Right lobe of liver (tissue), 6 donors: ENCODE measurements around the gene PPARG. TPM values are rescaled to one million over a fixed set of nuclear protein-coding genes. Genes with fewer than 3 reads are reported as not detected.

Experiments used
- ATAC-seq, 4 donors: fragments of 200-7000 bp; cut with Tn5 transposase; one replicate each; pipeline ENCODE4 v1.9.1; 2020; ENCODE audit warnings: mild to moderate bottlenecking in 4 of 4, moderate library complexity in 4 of 4
- DNase-seq, 3 donors: peaks; one replicate each; pipeline ENCODE4 v3.0.0-alpha.2; 2020
- H3K27ac ChIP-seq, 3 donors: fragments of 200-600 bp; one replicate each; pipeline ENCODE4 v1.8.0; 2022
- H3K27me3 ChIP-seq, 2 donors: fragments of 200-600 bp; one replicate each; pipeline ENCODE4 v1.8.0; 2022
- H3K36me3 ChIP-seq, 4 donors: fragments of 200-600 bp; sonication (generic) in 1 of 4; one replicate each; pipeline versions ENCODE4 v1.5.1 to v1.8.0; 2017 to 2022; ENCODE audit warnings: control low read depth in 1 of 4
- H3K4me1 ChIP-seq, 4 donors: fragments of 200-600 bp; sonication (generic) in 1 of 4; one replicate each; pipeline versions ENCODE4 v1.5.1 to v1.8.0; 2017 to 2022; ENCODE audit warnings: control low read depth in 1 of 4
- H3K4me3 ChIP-seq, 3 donors: fragments of 200-600 bp; one replicate each; pipeline ENCODE4 v1.8.0; 2022
- H3K9me3 ChIP-seq, 4 donors: fragments of 200-600 bp; sonication (generic) in 1 of 4; one replicate each; pipeline versions ENCODE4 v1.5.1 to v1.8.0; 2017 to 2022; ENCODE audit warnings: control low read depth in 1 of 4
- POLR2A ChIP-seq: fragments of 450-650 bp; IDR thresholded peaks from one replicate; pipeline ENCODE4 v1.6.1; 2017; ENCODE audit warnings: antibody characterized with exemption, mild to moderate bottlenecking
- WGBS: methylation state at CpG from one replicate; pipeline ENCODE4 v1.1.6; 2018; ENCODE audit warnings: low coverage, low lambda C conversion rate; ENCODE audit not compliant: insufficient coverage; ENCODE audit errors: missing lambda C conversion rate; 5-methylcytosine and 5-hydroxymethylcytosine counted together
- intact Hi-C, 2 donors: fragments of 100-400 bp; cut with DNase I; formaldehyde crosslinking; loops; one replicate each; pipeline versions ENCODE4 v1.11.2 to v1.14.1; 2022
- total RNA-seq, 6 experiments: library from RNA; depleted of rRNA in 2 of 6; stranded (reverse); fragments of >200 nt in 2 of 6; fragmentation: NEBNext Ultra II Directional in 3 of 6; extraction: Animal tissue kit (Norgen Biotek cat#: 25700) in 3 of 6; gene quantifications; one replicate each; pipeline versions ENCODE4 v1.1.0 to v1.2.4, GENCODE V29; 2016 to 2023
- TF ChIP-seq, protein P1 (sequence below), 4 donors: fragments of 200-600 bp in 3 of 4; fragments of 450-650 bp in 1 of 4; IDR thresholded peaks; one replicate each; pipeline versions ENCODE4 v1.5.1 to v1.8.0; 2016 to 2022; ENCODE audit warnings: antibody characterized with exemption in 4 of 4, mild to moderate bottlenecking in 2 of 4
- donor health status: DM: no; HTN: yes; CAD: no.
- donor health status: DM: no; HTN: no; CAD: no.
- donor health status: DM: no; HTN: no; CAD: no.
- donor health status: DM: no; HTN: yes; CAD: no.
- donor health status: DM: no; HTN: yes; CAD: no.

The PPARG gene
- total RNA-seq, 6 experiments from 2014 or later = 4.9 to 15.8 (median 10.8) TPM

DNA sequence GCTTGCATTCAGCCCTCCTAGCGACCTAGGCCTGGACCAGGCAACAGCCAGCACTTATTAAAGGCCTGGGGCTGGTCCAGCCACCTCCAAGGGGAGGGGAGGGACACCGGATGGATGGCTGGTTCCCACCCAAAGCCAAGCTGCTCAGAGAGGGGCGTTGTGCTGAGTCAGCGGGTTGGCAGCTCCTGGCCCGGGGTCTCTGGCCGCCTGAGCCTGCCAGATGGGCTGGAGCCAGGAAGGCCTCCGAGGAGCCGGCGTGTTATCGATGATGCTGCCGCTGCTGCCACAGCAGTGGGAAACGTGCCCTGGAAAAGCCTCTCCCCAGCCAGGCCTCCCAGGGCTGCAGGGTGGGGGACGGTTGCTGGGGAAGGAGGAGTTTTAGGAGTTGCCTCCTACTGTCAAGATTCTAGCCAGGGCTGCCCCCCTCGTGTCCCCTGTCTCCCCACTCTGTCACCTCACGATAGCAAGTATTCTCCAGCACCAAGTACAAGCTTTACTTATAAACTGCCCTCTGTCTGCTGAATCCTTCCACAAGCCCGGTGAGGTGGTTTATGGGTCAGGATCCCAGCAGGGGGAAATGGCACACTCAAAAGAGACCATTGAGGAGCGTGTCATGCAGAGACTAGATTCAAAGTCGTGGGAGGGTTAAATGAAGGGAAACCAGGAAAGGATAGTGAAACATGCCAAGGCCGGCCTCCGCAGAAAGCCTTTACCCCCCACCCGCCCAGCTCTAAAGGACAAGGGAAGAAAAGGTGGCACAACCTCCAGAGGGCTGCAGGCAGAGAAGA is 152.3 kb downstream of the PPARG start:
- intact Hi-C loops = no loop called here
- no peaks in the 10 kb centered on the region for H3K9me3 ChIP-seq
- DNase-seq (peak in 2 of 3 donors; percentile 26 to 49), ATAC-seq (peak; percentile 34 to 54 (median 42))
- whole genome bisulfite sequencing = 73% methylated on average over 3 of the region's 21 CpGs
- no peaks in the 10 kb centered on the region for H3K4me1 ChIP-seq
- TF ChIP-seq, protein P1, sequence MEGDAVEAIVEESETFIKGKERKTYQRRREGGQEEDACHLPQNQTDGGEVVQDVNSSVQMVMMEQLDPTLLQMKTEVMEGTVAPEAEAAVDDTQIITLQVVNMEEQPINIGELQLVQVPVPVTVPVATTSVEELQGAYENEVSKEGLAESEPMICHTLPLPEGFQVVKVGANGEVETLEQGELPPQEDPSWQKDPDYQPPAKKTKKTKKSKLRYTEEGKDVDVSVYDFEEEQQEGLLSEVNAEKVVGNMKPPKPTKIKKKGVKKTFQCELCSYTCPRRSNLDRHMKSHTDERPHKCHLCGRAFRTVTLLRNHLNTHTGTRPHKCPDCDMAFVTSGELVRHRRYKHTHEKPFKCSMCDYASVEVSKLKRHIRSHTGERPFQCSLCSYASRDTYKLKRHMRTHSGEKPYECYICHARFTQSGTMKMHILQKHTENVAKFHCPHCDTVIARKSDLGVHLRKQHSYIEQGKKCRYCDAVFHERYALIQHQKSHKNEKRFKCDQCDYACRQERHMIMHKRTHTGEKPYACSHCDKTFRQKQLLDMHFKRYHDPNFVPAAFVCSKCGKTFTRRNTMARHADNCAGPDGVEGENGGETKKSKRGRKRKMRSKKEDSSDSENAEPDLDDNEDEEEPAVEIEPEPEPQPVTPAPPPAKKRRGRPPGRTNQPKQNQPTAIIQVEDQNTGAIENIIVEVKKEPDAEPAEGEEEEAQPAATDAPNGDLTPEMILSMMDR (IDR thresholded peaks at IDR 0.05) = no peak
- no peak for TF ChIP-seq POLR2A
- H3K36me3 ChIP-seq = no peaks in the 10 kb centered on the region
- no peak overlapping the region for H3K4me3 ChIP-seq
- no peaks in the 10 kb centered on the region for H3K27me3 ChIP-seq
- no peak overlapping the region for H3K27ac ChIP-seq

GRCh38 chr3:12442654-12443501 is 154.0 kb downstream of the PPARG start:
- 71% methylated on average over 17 of the region's 20 CpGs for WGBS
- no peaks in the 10 kb centered on the region for H3K36me3 ChIP-seq
- intact Hi-C loops = no loop called here

DNA sequence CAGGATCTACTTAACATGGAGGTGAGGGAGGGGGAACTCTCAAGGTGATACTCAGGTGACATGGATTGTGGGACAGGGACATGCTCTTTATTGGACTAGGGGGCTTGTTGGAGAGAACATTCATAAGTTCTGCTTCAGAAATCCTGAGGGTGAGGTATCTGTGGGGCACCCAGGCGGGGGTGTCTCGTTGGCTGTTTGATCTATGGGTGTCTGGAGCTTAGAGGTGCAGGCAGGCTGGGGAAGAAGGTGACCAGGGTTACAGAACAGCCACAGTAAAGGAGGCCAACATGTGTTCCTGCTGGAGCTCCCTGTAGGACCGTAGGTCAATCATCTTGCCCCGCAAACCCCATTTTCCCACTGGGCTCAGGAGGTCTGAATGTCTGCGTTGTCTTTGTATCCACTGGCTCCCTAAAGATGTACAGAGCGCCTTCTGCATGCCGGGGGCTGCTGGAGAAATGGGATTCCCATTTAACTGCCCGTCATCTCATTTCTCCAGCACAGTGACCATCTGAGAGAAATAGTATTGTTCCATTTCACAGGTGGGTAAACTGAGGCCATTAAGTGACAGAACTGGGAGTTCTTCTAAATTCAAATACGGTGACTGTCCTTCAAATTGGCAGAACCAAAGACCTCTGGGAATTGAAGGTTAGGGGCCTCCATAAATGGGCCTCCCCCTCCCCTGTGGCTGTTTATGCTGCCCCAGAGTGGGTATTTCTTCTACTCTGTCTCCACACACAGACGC is 155.1 kb downstream of the PPARG start:
- Histone ChIP-seq H3K4me3 (no peak overlapping the region), H3K36me3 (no peaks in the 10 kb centered on the region), H3K27ac (no peak overlapping the region), H3K4me1 (no peaks in the 10 kb centered on the region), H3K9me3 (no peaks in the 10 kb centered on the region), H3K27me3 (no peaks in the 10 kb centered on the region)
- intact Hi-C loops = no loop called here
- no peak for TF ChIP-seq POLR2A
- TF ChIP-seq, protein P1 (IDR thresholded peaks at IDR 0.05) = no peak
- ATAC-seq (no peak), DNase-seq (no peak)
- WGBS = 97% methylated on average over 6 of the region's 10 CpGs

More at GRCh38 chr3:12442654-12443501, 154.0 kb downstream of the PPARG start:
- TF ChIP-seq, protein P1 (IDR thresholded peaks at IDR 0.05) = no peak
- TF ChIP-seq POLR2A = no peak
- Histone ChIP-seq H3K4me3 (no peak overlapping the region), H3K4me1 (no peaks in the 10 kb centered on the region), H3K27me3 (no peaks in the 10 kb centered on the region), H3K27ac (no peak overlapping the region), H3K9me3 (no peaks in the 10 kb centered on the region)
- ATAC-seq = no peak
- no peak for DNase-seq

DNA sequence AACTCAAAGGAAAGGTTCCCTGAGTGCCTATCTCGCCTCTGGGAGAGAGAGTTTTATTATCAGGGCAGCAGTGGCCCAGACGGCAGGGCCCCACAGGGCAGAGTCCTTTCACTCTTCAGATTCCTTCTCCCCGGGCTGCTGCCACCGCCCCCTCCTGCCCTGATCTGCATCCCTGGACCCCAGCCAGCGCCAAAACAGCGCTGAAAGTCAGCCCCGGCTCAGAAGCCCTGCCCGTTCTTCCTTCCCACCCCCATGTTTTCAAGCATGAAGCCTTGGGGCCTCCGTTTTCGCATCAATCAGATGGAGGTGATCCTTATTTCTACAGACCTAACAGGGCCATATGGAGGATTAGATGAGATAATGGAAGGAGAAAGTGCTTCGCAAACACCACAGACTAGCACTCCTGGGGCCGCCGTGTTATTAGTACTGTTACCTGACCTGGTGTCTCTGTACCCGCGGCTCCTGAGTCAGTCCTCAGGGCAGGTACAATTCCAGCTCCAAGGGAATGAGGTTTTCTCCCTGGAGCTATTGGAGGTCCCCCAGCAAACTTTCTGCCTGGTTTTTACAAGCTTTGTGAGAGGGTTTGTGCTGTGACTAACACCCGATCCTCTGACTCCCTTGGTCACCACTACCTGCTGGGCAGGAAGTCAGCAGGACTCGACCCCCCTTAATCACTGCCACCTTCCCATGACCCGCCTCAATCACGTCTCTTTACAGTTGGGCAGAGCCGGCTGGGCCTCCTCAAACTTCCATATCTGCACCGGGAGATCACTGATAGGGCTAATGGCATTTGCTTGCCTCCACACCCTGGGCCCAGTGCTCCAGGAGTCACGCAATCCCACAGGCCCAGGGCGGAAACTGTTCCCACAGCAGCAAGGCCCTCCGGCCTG is 156.0 kb downstream of the PPARG start:
- intact Hi-C loops = no loop called here
- no peak overlapping the region for H3K27ac ChIP-seq

More for the DNA sequence above, 156.0 kb downstream of the PPARG start:
- ATAC-seq (peak in 1 of 4 donors; percentile 53), DNase-seq (no peak)
- H3K4me3 ChIP-seq = no peak overlapping the region
- no peaks in the 10 kb centered on the region for H3K36me3 ChIP-seq
- H3K27me3 ChIP-seq = no peaks in the 10 kb centered on the region
- H3K9me3 ChIP-seq = no peaks in the 10 kb centered on the region
- H3K4me1 ChIP-seq = no peaks in the 10 kb centered on the region
- WGBS = 72% methylated on average over 10 of the region's 24 CpGs
- TF ChIP-seq POLR2A = no peak
- TF ChIP-seq, protein P1 (IDR thresholded peaks at IDR 0.05) = no peak
